Stomach (tissue), 4 donors: ENCODE measurements around the gene FRMD4B.

Experiments used
- POLR2A ChIP-seq, 4 donors: fragments of 450-650 bp; IDR thresholded peaks; one replicate each; pipeline ENCODE4 v1.6.1; 2016; ENCODE audit warnings: antibody characterized with exemption in 4 of 4, control low read depth in 2 of 4, mild to moderate bottlenecking in 1 of 4, moderate library complexity in 1 of 4
- POLR2AphosphoS5 ChIP-seq, 3 donors: sonication (generic); formaldehyde crosslinking; IDR thresholded peaks; one replicate each; pipeline ENCODE4 v1.6.1; 2016; ENCODE audit warnings: antibody characterized with exemption in 3 of 3

GRCh38 chr3:69203631-69204314 lies 182.1 kb downstream of the FRMD4B start:
- TF ChIP-seq POLR2A (IDR thresholded peaks at IDR 0.05) (no peak), POLR2AphosphoS5 (IDR thresholded peaks at IDR 0.05) (no peak)
